GM06990 (cell line): ENCODE measurements around the gene TTC36.

Experiments
- DNase-seq: peaks from one replicate; pipeline ENCODE4 v3.0.0-alpha.2; 2011; ENCODE audit not compliant: insufficient read length; ENCODE audit errors: extremely low read depth
- H3K27me3 ChIP-seq: replicated peaks from 2 replicates; pipeline ENCODE4 v1.6.0; 2011; ENCODE audit warnings: low read length; ENCODE audit not compliant: control insufficient read depth, insufficient read depth
- H3K36me3 ChIP-seq: 2 replicates; pipeline ENCODE4 v1.5.1; 2011; ENCODE audit warnings: low read length; ENCODE audit not compliant: control insufficient read depth, insufficient read depth
- H3K4me3 ChIP-seq: replicated peaks from 2 replicates; pipeline ENCODE4 v1.5.1; 2011; ENCODE audit warnings: low read depth, mild to moderate bottlenecking, control low read depth, low read length
- CTCF ChIP-seq: IDR thresholded peaks from 2 replicates; pipeline ENCODE4 v1.5.1; 2011; ENCODE audit warnings: low read length, control low read depth, mild to moderate bottlenecking, inconsistent platforms; ENCODE audit not compliant: insufficient read depth, poor library complexity, severe bottlenecking

The TTC36 gene

GRCh38 chr11:118544647-118545010 lies 17.4 kb downstream of the TTC36 start:
- no peak for TF ChIP-seq CTCF
- no peaks in the 10 kb centered on the region for H3K27me3 ChIP-seq

GRCh38 chr11:118545533-118545932 lies 18.3 kb downstream of the TTC36 start:
- Histone ChIP-seq H3K4me3 (no peak overlapping the region), H3K36me3 (no peaks in the 10 kb centered on the region)

More at GRCh38 chr11:118544647-118545010, 17.4 kb downstream of the TTC36 start:
- no peak for DNase-seq
- Histone ChIP-seq H3K4me3 (no peak overlapping the region), H3K36me3 (no peaks in the 10 kb centered on the region)

GRCh38 chr11:118547132-118547531 lies 19.9 kb downstream of the TTC36 start:
- DNase-seq, result no peak
- no peak for TF ChIP-seq CTCF
- Histone ChIP-seq H3K27me3 (no peaks in the 10 kb centered on the region), H3K4me3 (no peak overlapping the region), H3K36me3 (no peaks in the 10 kb centered on the region; the same call in 1 of the 2 replicates)

More at GRCh38 chr11:118545533-118545932, 18.3 kb downstream of the TTC36 start:
- no peak for TF ChIP-seq CTCF
- no peak for DNase-seq
- H3K27me3 ChIP-seq, result no peaks in the 10 kb centered on the region

- no peak for TF ChIP-seq CTCF
Measured at GRCh38 chr11:118552341-118552740, 25.1 kb downstream of the TTC36 start.

GRCh38 chr11:118560806-118561205 lies 33.5 kb downstream of the TTC36 start:
- no peaks in the 10 kb centered on the region for H3K27me3 ChIP-seq
- H3K36me3 ChIP-seq, result no peaks in the 10 kb centered on the region
- H3K4me3 ChIP-seq, result no peak overlapping the region
- no peak for TF ChIP-seq CTCF
- DNase-seq, result no peak

More at GRCh38 chr11:118552341-118552740, 25.1 kb downstream of the TTC36 start:
- H3K4me3 ChIP-seq, result no peak overlapping the region
- H3K27me3 ChIP-seq, result no peaks in the 10 kb centered on the region
- no peak for DNase-seq
- no peaks in the 10 kb centered on the region; the same call in 1 of the 2 replicates for H3K36me3 ChIP-seq

GRCh38 chr11:118565051-118565450 lies 37.8 kb downstream of the TTC36 start:
- Histone ChIP-seq H3K27me3 (no peaks in the 10 kb centered on the region), H3K36me3 (no peaks in the 10 kb centered on the region), H3K4me3 (no peak overlapping the region)
- DNase-seq, result no peak
- TF ChIP-seq CTCF, result no peak
